ENCODE measurements around the gene CACNG8.

CACNG8 gene

DNA sequence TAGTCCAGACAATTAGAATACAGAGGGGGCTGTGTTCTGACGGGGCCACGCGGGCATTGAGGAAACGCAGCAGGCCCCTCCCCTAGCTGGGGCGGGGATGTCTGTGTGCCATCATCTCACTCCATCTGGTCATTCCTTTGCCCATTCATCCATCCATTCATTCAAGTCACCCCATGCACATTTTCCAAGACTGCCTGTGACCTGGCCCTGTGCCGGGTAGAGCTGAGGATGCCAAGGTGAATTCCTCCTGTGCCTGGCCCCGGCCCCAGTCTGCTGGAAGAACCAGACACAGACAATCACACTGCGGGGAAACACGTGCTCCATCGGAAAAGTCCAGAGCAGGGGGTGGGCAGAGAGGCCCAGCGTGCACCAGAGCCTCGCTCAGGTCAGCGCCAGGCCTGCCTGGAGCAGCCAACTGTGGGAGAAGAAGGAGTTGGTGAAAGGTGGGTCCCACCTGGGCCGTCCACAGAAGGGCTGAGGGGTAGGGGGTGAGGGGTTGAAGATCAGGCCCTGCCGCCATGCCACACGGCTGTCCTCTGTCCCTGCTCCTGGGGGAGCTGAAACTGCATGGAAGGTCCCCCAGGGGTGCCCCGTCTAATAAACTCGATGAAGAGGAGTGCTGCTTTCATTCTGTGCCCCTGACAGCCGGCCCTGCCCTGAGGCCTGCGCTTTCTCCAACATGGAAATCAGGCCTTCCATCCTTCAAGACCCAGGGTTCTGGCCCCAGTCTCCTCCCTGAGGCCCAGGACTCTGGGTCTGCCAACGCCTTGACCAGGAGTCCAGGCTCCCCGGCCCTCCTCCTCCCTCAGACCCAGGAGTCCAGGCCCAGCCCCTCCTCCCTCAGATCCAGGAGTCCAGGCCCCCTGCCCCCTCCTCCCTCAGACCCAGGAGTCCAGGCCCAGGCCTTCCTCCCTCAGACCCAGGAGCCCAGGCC, 27.1 kb downstream of the CACNG8 start:
- H3K27me3 ChIP-seq (ENCODE audit: control insufficient read depth, insufficient read depth, low read length): peaks cover 13% of the 10 kb centered on the region

GRCh38 chr19:53991224-53992113, 28.7 kb downstream of the CACNG8 start, which contains the start of gene CACNG6:
Gene CACNG6, plus strand, starts transcription at chr19:53991637. Its CDS starts 1,241 bp downstream, at chr19:53992878.
- H3K9me3 ChIP-seq (ENCODE audit: control insufficient read depth, low read length): no peaks in the 10 kb centered on the region
- no peaks in the 10 kb centered on the region for H3K36me3 ChIP-seq (ENCODE audit: control insufficient read depth, insufficient read depth, low read length)
- H3K4me2 ChIP-seq (ENCODE audit: low read length): peak within 1 kb of the TSS; percentile 62
- no peak for TF ChIP-seq CTCF (IDR thresholded peaks at IDR 0.05)
- H3K79me2 ChIP-seq: no peaks in the 10 kb centered on the region
- H3K4me3 ChIP-seq (ENCODE audit: low read depth, low read length): peak within 1 kb of the TSS; percentile 47
- H3K27ac ChIP-seq: no peak within 1 kb of the TSS
- H3K27me3 ChIP-seq (ENCODE audit: control insufficient read depth, insufficient read depth, low read length): peaks cover 13% of the 10 kb centered on the region
- peaks cover 3% of the 10 kb centered on the region for H3K4me1 ChIP-seq
- no peak within 1 kb of the TSS for H3K9ac ChIP-seq
- peak within 1 kb of the TSS; percentile 97 for H2AFZ ChIP-seq

More for the DNA sequence above, 27.1 kb downstream of the CACNG8 start:
- peaks cover 3% of the 10 kb centered on the region for H3K4me1 ChIP-seq
- no peaks in the 10 kb centered on the region for H3K9me3 ChIP-seq (ENCODE audit: control insufficient read depth, low read length)
- no peaks in the 10 kb centered on the region for H3K79me2 ChIP-seq
- H2AFZ ChIP-seq: no peak overlapping the region
- no peak for TF ChIP-seq CTCF (IDR thresholded peaks at IDR 0.05)
- no peak overlapping the region for H3K27ac ChIP-seq
- H3K4me2 ChIP-seq (ENCODE audit: low read length): no peak overlapping the region
- H3K9ac ChIP-seq: no peak overlapping the region
- no peaks in the 10 kb centered on the region for H3K36me3 ChIP-seq (ENCODE audit: control insufficient read depth, insufficient read depth, low read length)
- H3K4me3 ChIP-seq (ENCODE audit: low read depth, low read length): no peak overlapping the region

GRCh38 chr19:53992211-53992610, 29.5 kb downstream of the CACNG8 start:
- H3K9ac ChIP-seq: no peak overlapping the region

DNA sequence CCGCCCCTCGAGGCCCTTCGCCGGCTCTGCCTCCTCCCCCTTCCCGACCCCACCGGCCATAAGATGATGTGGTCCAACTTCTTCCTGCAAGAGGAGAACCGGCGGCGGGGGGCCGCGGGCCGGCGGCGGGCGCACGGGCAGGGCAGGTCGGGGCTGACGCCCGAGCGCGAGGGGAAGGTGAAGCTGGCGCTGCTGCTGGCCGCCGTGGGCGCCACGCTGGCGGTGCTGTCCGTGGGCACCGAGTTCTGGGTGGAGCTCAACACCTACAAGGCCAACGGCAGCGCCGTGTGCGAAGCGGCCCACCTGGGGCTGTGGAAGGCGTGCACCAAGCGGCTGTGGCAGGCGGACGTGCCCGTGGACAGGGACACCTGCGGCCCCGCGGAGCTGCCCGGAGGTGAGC, 30.1 kb downstream of the CACNG8 start:
- Histone ChIP-seq H3K4me3 (ENCODE audit: low read depth, low read length) (no peak overlapping the region), H3K36me3 (ENCODE audit: control insufficient read depth, insufficient read depth, low read length) (no peaks in the 10 kb centered on the region), H3K4me2 (ENCODE audit: low read length) (peak overlapping the region; percentile 22), H3K4me1 (peaks cover 3% of the 10 kb centered on the region), H3K27me3 (ENCODE audit: control insufficient read depth, insufficient read depth, low read length) (peaks cover 13% of the 10 kb centered on the region), H3K27ac (no peak overlapping the region), H3K79me2 (no peaks in the 10 kb centered on the region), H2AFZ (no peak overlapping the region), H3K9me3 (ENCODE audit: control insufficient read depth, low read length) (no peaks in the 10 kb centered on the region), H3K9ac (no peak overlapping the region)
- no peak for TF ChIP-seq CTCF (IDR thresholded peaks at IDR 0.05)

More at GRCh38 chr19:53992211-53992610, 29.5 kb downstream of the CACNG8 start:
- Histone ChIP-seq H3K4me3 (ENCODE audit: low read depth, low read length) (no peak overlapping the region), H3K27me3 (ENCODE audit: control insufficient read depth, insufficient read depth, low read length) (peaks cover 13% of the 10 kb centered on the region), H3K79me2 (no peaks in the 10 kb centered on the region), H2AFZ (no peak overlapping the region), H3K4me2 (ENCODE audit: low read length) (no peak overlapping the region), H3K9me3 (ENCODE audit: control insufficient read depth, low read length) (no peaks in the 10 kb centered on the region), H3K36me3 (ENCODE audit: control insufficient read depth, insufficient read depth, low read length) (no peaks in the 10 kb centered on the region), H3K27ac (no peak overlapping the region), H3K4me1 (peaks cover 3% of the 10 kb centered on the region)
- TF ChIP-seq CTCF (IDR thresholded peaks at IDR 0.05): no peak
